T-helper 17 cell (primary cell): ENCODE data around the gene EVPL. TPM values are rescaled to one million over a fixed set of nuclear protein-coding genes. Genes with fewer than 3 reads are reported as not detected.
"Not testable (repeated sequence)": the region's sequence is repeated elsewhere in the genome, so short reads cannot be mapped to it uniquely, and the experiment has no call there.

Experiments used
- ATAC-seq: fragments of 150-1000 bp; cut with Tn5 transposase; 2 replicates; pipeline ENCODE4 v1.10.0; 2021; ENCODE audit warnings: mild to moderate bottlenecking, moderate library complexity
- DNase-seq, 3 donors: peaks; one replicate each; pipeline versions ENCODE4 v3.0.0 to v3.0.0-alpha.2; 2020 to 2021
- H3K9me3 ChIP-seq: one replicate; pipeline ENCODE4 v1.7.0; 2013; ENCODE audit warnings: low read length, mild to moderate bottlenecking; ENCODE audit not compliant: control insufficient read depth, poor library complexity, severe bottlenecking
- H3K27ac Mint-ChIP-seq: one replicate; pipeline ENCODE4 v1.8.0; 2022; ENCODE audit warnings: mild to moderate bottlenecking, moderate library complexity, mixed read lengths
- H3K27me3 Mint-ChIP-seq: one replicate; pipeline ENCODE4 v1.8.0; 2022; ENCODE audit warnings: mixed read lengths
- H3K36me3 Mint-ChIP-seq: one replicate; pipeline ENCODE4 v1.8.0; 2022; ENCODE audit warnings: low read depth, mixed read lengths
- H3K4me1 Mint-ChIP-seq: one replicate; pipeline ENCODE4 v1.8.0; 2022; ENCODE audit warnings: mild to moderate bottlenecking, mixed read lengths
- H3K4me3 Mint-ChIP-seq: one replicate; pipeline ENCODE4 v1.8.0; 2022; ENCODE audit warnings: mild to moderate bottlenecking, moderate library complexity, mixed read lengths
- total RNA-seq, 4 donors: library from RNA in 2 of 4; stranded (reverse) in 2 of 4; gene quantifications; one replicate each; pipeline ENCODE4 v1.2.3 and lab custom pipeline; 2022 to 2026

EVPL gene
- total RNA-seq, 2 donors from 2014 or later: 0.05 to 0.68 TPM

DNA sequence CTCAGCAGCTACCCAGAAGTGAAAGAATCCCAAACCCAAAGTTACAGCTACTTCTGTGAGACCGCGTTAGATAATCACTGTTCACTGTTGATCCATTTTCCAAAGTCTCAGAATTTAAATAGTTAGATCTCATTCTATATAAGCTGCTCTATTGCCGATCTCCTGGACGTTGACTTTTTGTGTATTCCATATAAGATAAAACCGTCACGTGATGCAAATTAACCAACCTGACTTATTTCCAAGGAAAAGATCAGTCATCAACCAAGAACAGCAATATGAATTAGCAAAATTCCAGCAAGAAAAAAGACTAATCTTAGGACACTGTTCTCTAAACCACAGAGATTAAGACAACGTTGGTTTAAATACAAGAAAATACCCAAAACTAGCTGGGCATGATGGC is 56.5 kb downstream of the EVPL start:
- no peak overlapping the region for H3K27ac Mint-ChIP-seq
- ATAC-seq: no peak
- H3K4me3 Mint-ChIP-seq: no peak overlapping the region
- H3K4me1 Mint-ChIP-seq: peaks cover 8% of the 10 kb centered on the region
- H3K36me3 Mint-ChIP-seq: peaks cover 5% of the 10 kb centered on the region
- H3K9me3 ChIP-seq: no peaks in the 10 kb centered on the region
- no peaks in the 10 kb centered on the region for H3K27me3 Mint-ChIP-seq
- DNase-seq: no peak

- Mint-ChIP-seq H3K36me3 (peaks cover 5% of the 10 kb centered on the region), H3K4me3 (no peak overlapping the region), H3K4me1 (peaks cover 7% of the 10 kb centered on the region), H3K27me3 (no peaks in the 10 kb centered on the region), H3K27ac (peak overlapping the region; percentile 57)
- no peak for ATAC-seq
- no peak for DNase-seq
- H3K9me3 ChIP-seq: no peaks in the 10 kb centered on the region
These were observed 57.0 kb downstream of the EVPL start for GRCh38 chr17:75970011-75970523.

- not testable (repeated sequence) for H3K4me3 Mint-ChIP-seq, H3K4me1 Mint-ChIP-seq, H3K27me3 Mint-ChIP-seq, H3K9me3 ChIP-seq, H3K36me3 Mint-ChIP-seq, ATAC-seq, DNase-seq
- H3K27ac Mint-ChIP-seq: peak overlapping the region; percentile 57
These were observed 58.1 kb downstream of the EVPL start for GRCh38 chr17:75969044-75969443.

DNA sequence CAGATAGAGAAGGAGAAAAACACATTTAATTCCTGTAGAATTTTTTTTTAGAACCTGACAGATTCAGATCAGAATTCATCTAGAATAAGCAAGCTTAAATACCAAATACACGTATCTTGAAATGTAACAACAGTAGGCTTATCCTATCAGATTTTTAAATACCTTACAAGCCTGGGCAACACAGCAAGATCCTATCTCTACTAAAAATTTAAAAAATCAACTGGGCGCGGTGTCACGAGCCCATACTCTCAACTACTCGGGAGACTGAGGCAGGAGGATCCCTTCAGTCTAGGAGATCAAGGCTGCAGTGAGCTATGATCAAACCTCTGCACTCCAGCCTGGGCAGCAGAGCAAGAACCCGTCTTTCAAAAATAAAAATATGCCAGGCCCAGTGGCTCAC is 61.6 kb downstream of the EVPL start:
- Mint-ChIP-seq H3K27me3 (no peaks in the 10 kb centered on the region), H3K36me3 (peaks cover 2% of the 10 kb centered on the region), H3K4me1 (peaks cover 5% of the 10 kb centered on the region), H3K27ac (no peak overlapping the region), H3K4me3 (no peak overlapping the region)
- DNase-seq: no peak
- no peak for ATAC-seq
- no peaks in the 10 kb centered on the region for H3K9me3 ChIP-seq

DNA sequence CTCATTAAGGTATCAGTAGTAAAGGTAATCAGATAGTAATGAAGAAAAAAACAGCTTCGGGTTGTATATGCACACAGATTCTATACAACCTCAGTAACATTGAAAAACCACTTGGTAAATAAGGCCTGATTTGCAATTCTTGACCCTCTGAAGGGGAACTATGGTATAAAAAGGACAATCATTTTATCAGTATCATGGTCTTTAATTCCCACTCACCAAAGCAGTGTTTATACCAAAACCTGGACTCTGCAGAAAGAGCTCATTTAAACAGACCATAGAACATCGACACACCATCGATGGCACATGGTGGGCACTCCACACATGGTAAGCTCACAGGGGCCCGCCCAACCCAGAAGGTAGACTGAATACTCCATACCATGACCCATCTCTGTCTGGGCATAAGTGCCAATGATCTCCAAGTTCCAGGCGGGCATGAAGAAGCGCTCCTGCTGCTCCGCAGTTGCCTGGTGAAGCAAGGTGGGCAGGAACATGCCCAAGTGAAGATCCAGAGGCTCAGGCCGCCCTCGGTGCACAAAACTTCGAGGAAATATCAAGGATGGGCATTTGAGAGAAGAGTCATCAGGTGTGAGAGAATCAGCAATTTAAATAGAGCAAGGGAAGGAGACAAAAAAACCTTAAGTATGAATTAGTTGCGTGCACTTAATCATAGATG is 67.1 kb downstream of the EVPL start:
- no peak for DNase-seq
- no peaks in the 10 kb centered on the region for H3K36me3 Mint-ChIP-seq
- no peaks in the 10 kb centered on the region for H3K27me3 Mint-ChIP-seq
- H3K4me1 Mint-ChIP-seq: peaks cover 3% of the 10 kb centered on the region
- H3K4me3 Mint-ChIP-seq: no peak overlapping the region
- H3K9me3 ChIP-seq: no peaks in the 10 kb centered on the region
- no peak for ATAC-seq
- no peak overlapping the region for H3K27ac Mint-ChIP-seq

DNA sequence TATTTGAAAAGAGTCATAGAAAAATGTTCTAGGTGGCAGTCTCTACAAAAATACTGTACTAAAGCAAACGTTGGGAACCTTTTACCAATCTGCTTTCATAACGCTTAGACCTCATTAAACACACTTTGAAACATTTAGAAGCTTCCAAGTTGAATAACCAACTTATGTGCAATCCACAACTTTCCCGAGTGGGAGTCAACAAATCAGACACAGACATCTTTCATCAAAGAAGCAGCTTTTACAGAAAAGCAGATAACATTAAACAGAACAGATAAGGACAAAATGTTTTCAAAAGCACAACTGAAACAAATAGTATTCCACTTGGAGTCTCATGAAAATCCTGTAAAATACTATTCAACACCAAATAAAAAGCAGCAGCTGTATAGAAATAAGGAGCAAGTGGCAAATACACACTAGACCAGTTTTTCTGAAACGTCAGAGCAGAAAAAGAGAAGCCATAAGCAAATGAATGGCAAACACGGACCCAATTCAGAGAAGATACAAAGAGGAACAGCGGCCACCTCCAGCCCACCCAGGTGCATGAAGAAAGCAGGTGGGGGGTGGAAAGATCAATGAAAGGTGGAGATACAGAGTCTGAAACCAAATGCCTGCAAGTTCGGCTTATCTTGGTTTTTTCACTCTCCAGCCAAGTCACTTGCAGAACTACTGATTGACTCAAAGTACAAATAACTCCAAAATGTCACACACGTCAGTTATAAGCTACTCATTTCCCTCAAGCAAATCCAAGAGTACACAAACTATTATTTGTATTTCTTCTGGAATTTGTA is 67.9 kb downstream of the EVPL start:
- H3K27me3 Mint-ChIP-seq: no peaks in the 10 kb centered on the region
- no peaks in the 10 kb centered on the region for H3K9me3 ChIP-seq
- DNase-seq (no peak), ATAC-seq (no peak)
- no peak overlapping the region for H3K4me3 Mint-ChIP-seq
- no peaks in the 10 kb centered on the region for H3K36me3 Mint-ChIP-seq
- no peak overlapping the region for H3K27ac Mint-ChIP-seq
- peaks cover 3% of the 10 kb centered on the region for H3K4me1 Mint-ChIP-seq

Other genes with a start within 250 kb of the EVPL start
- gene UNK, start 242.5 kb downstream of the EVPL start, total RNA-seq: 10 to 100 TPM; 30.3 to 33.4 TPM
- 100 to 1,000 TPM; 164 TPM for gene UNC13D, start 182.9 kb downstream of the EVPL start, total RNA-seq
- gene WBP2, start 172.0 kb downstream of the EVPL start, total RNA-seq: 100 to 1,000 TPM in 1 of 2 donors, 10 to 100 TPM in 1; 86.0 to 114 TPM
- gene TRIM47, start 148.7 kb downstream of the EVPL start, total RNA-seq: 1 to 10 TPM; 4.5 to 9.4 TPM
- gene TRIM65, start 130.4 kb downstream of the EVPL start, total RNA-seq: 10 to 100 TPM; 19.8 to 23.6 TPM
- gene MRPL38, start 122.4 kb downstream of the EVPL start, total RNA-seq: 100 to 1,000 TPM in 1 of 2 donors, 10 to 100 TPM in 1; 93.8 to 107 TPM
- 10 to 100 TPM; 20.0 to 22.3 TPM for gene FBF1, start 86.3 kb downstream of the EVPL start, total RNA-seq
- 10 to 100 TPM; 18.5 to 21.0 TPM for gene ACOX1, start 48.1 kb downstream of the EVPL start, total RNA-seq
- gene TEN1, start 48.1 kb downstream of the EVPL start, total RNA-seq: 10 to 100 TPM; 10.3 to 13.4 TPM
- 1 to 10 TPM; 2.9 to 4.6 TPM for gene CDK3, start 26.5 kb downstream of the EVPL start, total RNA-seq
- gene SRP68, start 45.2 kb upstream of the EVPL start, total RNA-seq: 10 to 100 TPM; 80.4 to 89.2 TPM
- gene GALR2, start 47.5 kb upstream of the EVPL start, total RNA-seq: under 1 TPM; 0.55 to 0.96 TPM
- under 1 TPM in 1 of 2 donors, not detected in 1; 0.68 TPM for gene ZACN, start 51.9 kb upstream of the EVPL start, total RNA-seq
- 10 to 100 TPM; 80.7 to 85.3 TPM for gene EXOC7, start 76.5 kb upstream of the EVPL start, total RNA-seq
- 1 to 10 TPM; 1.3 to 2.1 TPM for gene FOXJ1, start 113.9 kb upstream of the EVPL start, total RNA-seq
- gene RNF157, start 213.2 kb upstream of the EVPL start, total RNA-seq: 10 to 100 TPM; 43.5 to 45.3 TPM
- gene UBALD2, start 238.0 kb upstream of the EVPL start, total RNA-seq: 100 to 1,000 TPM; 201 to 252 TPM